ENCODE measurements around the gene SPTB.
"Not testable (repeated sequence)": the region's sequence is repeated elsewhere in the genome, so short reads cannot be mapped to it uniquely, and the experiment has no call there.

SPTB gene

GRCh38 chr14:64879635-64880220 is at the start of gene SPTB:
SPTB (minus strand) TSS chr14:64879907; CDS start chr14:64823094, 56,813 bp downstream.
- in situ Hi-C loops (cut with MboI; ENCODE audit: low sequenced_read_pairs), result loop anchor here (25.0 kb wide), 1 partner anchor 217 kb away; no protein-coding TSS in a partner anchor

- in situ Hi-C loops (cut with MboI; ENCODE audit: low sequenced_read_pairs), result no loop called here
Observed at GRCh38 chr14:64929014-64929359, 49.3 kb upstream of the SPTB start.

GRCh38 chr14:64928239-64929013 is 48.7 kb upstream of the SPTB start:
- in situ Hi-C loops (cut with MboI; ENCODE audit: low sequenced_read_pairs), result no loop called here

GRCh38 chr14:64927031-64927430 is 47.3 kb upstream of the SPTB start:
- in situ Hi-C loops (cut with MboI; ENCODE audit: low sequenced_read_pairs), result no loop called here

GRCh38 chr14:64926398-64926995 is 46.8 kb upstream of the SPTB start:
- in situ Hi-C loops (cut with MboI; ENCODE audit: low sequenced_read_pairs), result no loop called here

- in situ Hi-C loops (cut with MboI; ENCODE audit: low sequenced_read_pairs), result no loop called here
Observed at GRCh38 chr14:64923015-64923414, 43.3 kb upstream of the SPTB start.

- in situ Hi-C loops (cut with MboI; ENCODE audit: low sequenced_read_pairs), result no loop called here
Observed at GRCh38 chr14:64920465-64920864, 40.8 kb upstream of the SPTB start.

GRCh38 chr14:64919618-64920017 is 39.9 kb upstream of the SPTB start:
- in situ Hi-C loops (cut with MboI; ENCODE audit: low sequenced_read_pairs), result no loop called here

GRCh38 chr14:64919215-64919614 is 39.5 kb upstream of the SPTB start:
- in situ Hi-C loops (cut with MboI; ENCODE audit: low sequenced_read_pairs), result no loop called here

- in situ Hi-C loops (cut with MboI; ENCODE audit: low sequenced_read_pairs), result no loop called here
Observed at GRCh38 chr14:64918216-64918615, 38.5 kb upstream of the SPTB start.

- in situ Hi-C loops (cut with MboI; ENCODE audit: low sequenced_read_pairs), result no loop called here
Observed at GRCh38 chr14:64915797-64916196, 36.1 kb upstream of the SPTB start.

GRCh38 chr14:64915029-64915424 is 35.3 kb upstream of the SPTB start:
- in situ Hi-C loops (cut with MboI; ENCODE audit: low sequenced_read_pairs), result no loop called here

- in situ Hi-C loops (cut with MboI; ENCODE audit: low sequenced_read_pairs), result no loop called here
Observed at GRCh38 chr14:64914237-64915028, 34.7 kb upstream of the SPTB start, which contains the start of gene CHURC1. CHURC1 (plus strand) TSS chr14:64914455; CDS start chr14:64914496, 41 bp downstream.

GRCh38 chr14:64913477-64913876 is 33.8 kb upstream of the SPTB start:
- in situ Hi-C loops (cut with MboI; ENCODE audit: low sequenced_read_pairs), result not testable (repeated sequence)

- in situ Hi-C loops (cut with MboI; ENCODE audit: low sequenced_read_pairs), result no loop called here
Observed at GRCh38 chr14:64912261-64912660, 32.6 kb upstream of the SPTB start.

GRCh38 chr14:64910847-64911495 is 31.3 kb upstream of the SPTB start:
- in situ Hi-C loops (cut with MboI; ENCODE audit: low sequenced_read_pairs), result no loop called here

- in situ Hi-C loops (cut with MboI; ENCODE audit: low sequenced_read_pairs), result no loop called here
Observed at GRCh38 chr14:64906022-64906421, 26.3 kb upstream of the SPTB start.

GRCh38 chr14:64899958-64900357 is 20.3 kb upstream of the SPTB start:
- in situ Hi-C loops (cut with MboI; ENCODE audit: low sequenced_read_pairs), result loop anchor here (25.0 kb wide), 1 partner anchor 238 kb away; no protein-coding TSS in a partner anchor

- in situ Hi-C loops (cut with MboI; ENCODE audit: low sequenced_read_pairs), result loop anchor here (25.0 kb wide), 1 partner anchor 230 kb away; no protein-coding TSS in a partner anchor
Observed at GRCh38 chr14:64891839-64892375, 12.2 kb upstream of the SPTB start.

- in situ Hi-C loops (cut with MboI; ENCODE audit: low sequenced_read_pairs), result loop anchor here (25.0 kb wide), 1 partner anchor 229 kb away; no protein-coding TSS in a partner anchor
Observed at GRCh38 chr14:64891173-64891838, 11.6 kb upstream of the SPTB start.
